H1 (cell line): ENCODE data around the gene WWP2. TPM values are rescaled to one million over a fixed set of nuclear protein-coding genes. Genes with fewer than 3 reads are reported as not detected.

Experiments used
- CTCF ChIA-PET: fragments of 300-600 bp; sonication (Branson Sonifier 250); formaldehyde crosslinking; loops from one replicate; lab custom pipeline; 2021; ENCODE audit not compliant: partially characterized antibody; lab: Charles Lee
- POLR2A ChIA-PET: fragments of 300-600 bp; sonication (Branson Sonifier 250); formaldehyde crosslinking; loops from one replicate; lab custom pipeline; 2021; ENCODE audit warnings: inconsistent platforms; ENCODE audit not compliant: partially characterized antibody; lab: Charles Lee
- DNase-seq, 2 experiments: peaks; one replicate each; pipeline versions ENCODE4 v3.0.0 to v3.0.0-alpha.2; 2010 to 2022; ENCODE audit warnings: low spot score in 2 of 2, low read depth in 1 of 2, mixed read lengths in 1 of 2
- FAIRE-seq: peaks from 2 replicates; lab custom pipeline; 2011; peaks lifted over from hg19 to GRCh38; lab: Jason Lieb, UNC
- H2AFZ ChIP-seq: 2 replicates; pipeline ENCODE4 v1.8.1; 2012; ENCODE audit warnings: low read length, inconsistent platforms
- H2AK5ac ChIP-seq: 2 replicates; pipeline ENCODE4 v1.6.1; 2013; ENCODE audit warnings: low read depth, low read length
- H2BK120ac ChIP-seq: replicated peaks from 2 replicates; pipeline ENCODE3; 2013; ENCODE audit warnings: low read depth, low read length, inconsistent platforms
- H2BK12ac ChIP-seq: 2 replicates; pipeline ENCODE4 v1.6.1; 2013; ENCODE audit warnings: low read depth, low read length
- H2BK15ac ChIP-seq: 2 replicates; pipeline ENCODE4 v1.6.1; 2013; ENCODE audit warnings: low read length
- H2BK20ac ChIP-seq: 2 replicates; pipeline ENCODE4 v1.6.1; 2013; ENCODE audit warnings: low read length
- H2BK5ac ChIP-seq: 2 replicates; pipeline ENCODE4 v1.6.1; 2013; ENCODE audit warnings: low read depth, low read length
- H3K14ac ChIP-seq: 2 replicates; pipeline ENCODE4 v1.6.1; 2013; ENCODE audit warnings: inconsistent platforms; ENCODE audit not compliant: insufficient read length
- H3K18ac ChIP-seq: 2 replicates; pipeline ENCODE4 v1.6.1; 2013; ENCODE audit warnings: low read length; ENCODE audit errors: extremely low read depth
- H3K23ac ChIP-seq: 2 replicates; pipeline ENCODE4 v1.6.1; 2013; ENCODE audit warnings: inconsistent platforms; ENCODE audit not compliant: insufficient read length
- H3K23me2 ChIP-seq: 2 replicates; pipeline ENCODE4 v1.6.1; 2013; ENCODE audit warnings: low read depth, low read length
- H3K27ac ChIP-seq: 2 replicates; pipeline ENCODE4 v1.6.1; 2011; ENCODE audit warnings: low read depth, low read length, inconsistent platforms
- H3K27me3 ChIP-seq, 4 experiments: replicated peaks in 1 of 4; 1 replicate in 1 of 4; 2 replicates in 3 of 4; pipeline versions ENCODE4 v1.6.1 to v1.8.1; 2011 to 2013; ENCODE audit warnings: low read length in 3 of 4, mild to moderate bottlenecking in 3 of 4, inconsistent platforms in 2 of 4, mixed read lengths in 2 of 4, moderate library complexity in 1 of 4; ENCODE audit not compliant: control insufficient read depth in 3 of 4, insufficient read depth in 3 of 4; ENCODE audit errors: extremely low read depth in 1 of 4
- H3K36me3 ChIP-seq, 4 experiments: 2 replicates each; pipeline versions ENCODE4 v1.6.1 to v1.8.1; 2011 to 2013; ENCODE audit warnings: mild to moderate bottlenecking in 4 of 4, low read length in 3 of 4, moderate library complexity in 2 of 4, control low read depth in 1 of 4, inconsistent platforms in 1 of 4; ENCODE audit not compliant: insufficient read depth in 4 of 4, control insufficient read depth in 2 of 4
- H3K4ac ChIP-seq: replicated peaks from 2 replicates; pipeline ENCODE3; 2013; ENCODE audit warnings: low read length, low read depth, mixed read lengths, inconsistent platforms; ENCODE audit not compliant: insufficient read length
- H3K4me1 ChIP-seq, 4 experiments: replicated peaks in 1 of 4; 1 replicate in 1 of 4; 2 replicates in 3 of 4; pipeline versions ENCODE4 v1.6.1 to v1.8.1; 2011 to 2013; ENCODE audit warnings: low read length in 3 of 4, inconsistent platforms in 2 of 4, mixed read lengths in 1 of 4; ENCODE audit not compliant: insufficient read depth in 4 of 4, control insufficient read depth in 3 of 4
- H3K4me2 ChIP-seq, 2 experiments: 2 replicates each; pipeline versions ENCODE4 v1.6.1 to v1.8.1; 2011 to 2013; ENCODE audit warnings: low read depth in 2 of 2, low read length in 2 of 2, control low read depth in 1 of 2, inconsistent platforms in 1 of 2, mild to moderate bottlenecking in 1 of 2; ENCODE audit not compliant: insufficient read depth in 1 of 2
- H3K4me3 ChIP-seq, 4 experiments: fragments of 200-600, 300-600 bp in 1 of 4; sonication (generic), shearing (Covaris generic), sonication (Bioruptor Twin) in 1 of 4; 2 replicates each; pipeline versions ENCODE4 v1.5.1 to v1.8.1; 2011 to 2016; ENCODE audit warnings: low read length in 4 of 4, low read depth in 3 of 4, control low read depth in 2 of 4, inconsistent platforms in 2 of 4, mild to moderate bottlenecking in 2 of 4, mixed read lengths in 1 of 4, moderate library complexity in 1 of 4; ENCODE audit not compliant: insufficient read depth in 2 of 4; ENCODE audit errors: extremely low read depth in 1 of 4
- H3K56ac ChIP-seq: replicated peaks from 2 replicates; pipeline ENCODE3; 2013; ENCODE audit warnings: low read depth, mild to moderate bottlenecking, mixed read lengths, low read length, inconsistent platforms; ENCODE audit not compliant: insufficient read length
- H3K79me1 ChIP-seq: 2 replicates; pipeline ENCODE4 v1.6.1; 2013; ENCODE audit warnings: low read depth, low read length, control low read depth
- H3K79me2 ChIP-seq, 2 experiments: 2 replicates each; pipeline versions ENCODE4 v1.6.1 to v1.8.1; 2012 to 2013; ENCODE audit warnings: low read length in 2 of 2, mild to moderate bottlenecking in 2 of 2, inconsistent platforms in 1 of 2; ENCODE audit not compliant: insufficient read depth in 2 of 2, control insufficient read depth in 1 of 2
- H3K9ac ChIP-seq, 4 experiments: replicated peaks in 1 of 4; 1 replicate in 1 of 4; 2 replicates in 3 of 4; pipeline versions ENCODE4 v1.6.1 to v1.8.1; 2011 to 2013; ENCODE audit warnings: low read depth in 3 of 4, low read length in 3 of 4, control low read depth in 2 of 4, mild to moderate bottlenecking in 2 of 4, moderate library complexity in 2 of 4, inconsistent platforms in 1 of 4; ENCODE audit errors: extremely low read depth in 1 of 4
- H3K9me3 ChIP-seq, 2 experiments: 2 replicates each; pipeline versions ENCODE4 v1.6.1 to v1.8.1; 2012 to 2013; ENCODE audit warnings: mild to moderate bottlenecking in 2 of 2, moderate library complexity in 2 of 2, control low read depth in 1 of 2, inconsistent platforms in 1 of 2, low read depth in 1 of 2, low read length in 1 of 2, mixed read lengths in 1 of 2; ENCODE audit not compliant: insufficient read depth in 2 of 2
- H4K20me1 ChIP-seq, 2 experiments: replicated peaks in 1 of 2; 2 replicates each; pipeline versions ENCODE3 to v1.8.1; 2011 to 2013; ENCODE audit warnings: inconsistent platforms in 2 of 2, low read length in 2 of 2, mild to moderate bottlenecking in 1 of 2; ENCODE audit not compliant: insufficient read depth in 2 of 2, control insufficient read depth in 1 of 2
- H4K5ac ChIP-seq: 2 replicates; pipeline ENCODE4 v1.6.1; 2013; ENCODE audit warnings: low read length, low read depth, mixed read lengths, inconsistent platforms; ENCODE audit not compliant: insufficient read length
- H4K8ac ChIP-seq: 2 replicates; pipeline ENCODE4 v1.8.0; 2013; ENCODE audit warnings: mild to moderate bottlenecking, moderate library complexity, low read length, inconsistent platforms; ENCODE audit not compliant: insufficient read depth; ENCODE audit errors: extremely low read depth
- H4K91ac ChIP-seq: replicated peaks from 2 replicates; pipeline ENCODE3; 2013; ENCODE audit warnings: low read length, mixed read lengths, inconsistent platforms; ENCODE audit not compliant: insufficient read length
- ATF2 ChIP-seq: IDR thresholded peaks from 2 replicates; pipeline ENCODE4 v1.6.1; 2012; ENCODE audit warnings: low read length, inconsistent platforms
- JUND ChIP-seq: IDR thresholded peaks from 2 replicates; pipeline ENCODE4 v1.6.1; 2011; ENCODE audit warnings: mild to moderate bottlenecking, improper control_type of control experiment, low read length
- KDM4A ChIP-seq: IDR thresholded peaks from one replicate; pipeline ENCODE4 v1.7.1; 2012; ENCODE audit warnings: low read depth, mild to moderate bottlenecking, moderate library complexity, low read length, inconsistent platforms; ENCODE audit not compliant: severe bottlenecking
- RAD21 ChIP-seq, 2 experiments: IDR thresholded peaks in 1 of 2; conservative IDR thresholded peaks in 1 of 2; 2 replicates each; pipeline ENCODE4 v1.6.1; 2011; ENCODE audit warnings: low read depth in 2 of 2, low read length in 2 of 2, improper control_type of control experiment in 1 of 2, inconsistent platforms in 1 of 2, mild to moderate bottlenecking in 1 of 2, moderate library complexity in 1 of 2
- SP1 ChIP-seq: IDR thresholded peaks from 2 replicates; pipeline ENCODE4 v1.6.1; 2011; ENCODE audit warnings: low read depth, low read length
- ZNF274 ChIP-seq: IDR thresholded peaks from 2 replicates; pipeline ENCODE4 v1.7.0; 2012; ENCODE audit warnings: low read length, borderline replicate concordance; ENCODE audit errors: extremely low read depth
- WGBS, 2 experiments: shearing (Covaris generic) in 1 of 2; methylation state at CpG; one replicate each; pipeline versions ENCODE4 v1.1.6 to v1.1.7; 2013 to 2015; ENCODE audit warnings: low lambda C conversion rate in 2 of 2, mixed read lengths in 2 of 2, inconsistent platforms in 1 of 2, low coverage in 1 of 2, missing lambda C conversion rate in 1 of 2; ENCODE audit not compliant: insufficient replicate concordance in 2 of 2, insufficient coverage in 1 of 2, insufficient read length in 1 of 2; ENCODE audit errors: extremely low coverage in 1 of 2, missing lambda C conversion rate in 1 of 2; 5-methylcytosine and 5-hydroxymethylcytosine counted together
- long read RNA-seq, 2 experiments: library from RNA in 1 of 2; library from capped mRNA in 1 of 2; stranded (forward); transcript quantifications; one replicate each; pipeline ENCODE4 v2.0.0, GENCODE V29; 2021; ENCODE audit warnings: inconsistent platforms in 1 of 2
- polyA minus RNA-seq, 3 experiments: library from RNA; depleted of rRNA, polyadenylated mRNA; stranded (reverse); fragments of >200 nt; gene quantifications; 1 replicate in 2 of 3; 2 replicates in 1 of 3; pipeline ENCODE4 v1.2.3, GENCODE V29; 2011
- polyA plus RNA-seq, 7 experiments: library from polyadenylated mRNA; depleted of rRNA in 3 of 7; stranded (reverse) in 5 of 7; unstranded in 2 of 7; fragments of >200 nt in 5 of 7; fragments of 200-250 nt in 2 of 7; gene quantifications; 1 replicate in 5 of 7; 2 replicates in 1 of 7; 4 replicates in 1 of 7; pipeline versions ENCODE4 v1.2.1 to v1.2.3, GENCODE V29; 2011 to 2013; ENCODE audit warnings: missing spikeins in 2 of 7, mixed read lengths in 2 of 7
- total RNA-seq: library from RNA; stranded (reverse); fragmentation: NEBNext Ultra II Directional; extraction: Animal tissue kit (Norgen Biotek cat#: 25700); gene quantifications from 2 replicates; pipeline ENCODE4 v1.2.1, GENCODE V29; 2021

WWP2 gene
- total RNA-seq (42.2 and 44.3 TPM in 2 replicates), polyA plus RNA-seq (2011; rRNA removed) (14.1 and 37.6 TPM in 2 replicates), polyA minus RNA-seq (2011; rRNA and poly(A)+ RNA removed) (18.5 and 23.8 TPM in 2 replicates)
- 11.2 TPM for polyA plus RNA-seq (2011; cell fraction: cytosol; rRNA removed)
- 36.5 TPM for polyA plus RNA-seq (2011; cell fraction: nucleus; rRNA removed)
- 26.9 to 31.9 TPM (median 29.8 TPM) in 4 replicates for polyA plus RNA-seq (2012, experiment 1 of 2)
- polyA plus RNA-seq (2012, experiment 2 of 2), result 20.9 TPM
- polyA plus RNA-seq (2013, experiment 1 of 2), result 21.8 TPM
- polyA plus RNA-seq (2013, experiment 2 of 2), result 19.7 TPM
- polyA minus RNA-seq (2011; cell fraction: cytosol; rRNA and poly(A)+ RNA removed), result 16.5 TPM
- 22.4 TPM for polyA minus RNA-seq (2011; cell fraction: nucleus; rRNA and poly(A)+ RNA removed)
- long read RNA-seq, experiment 1, partial matches to known transcripts, result 4 of 10 reads
- long read RNA-seq, experiment 1, other reads (novel, unspliced or antisense), result 6 of 10 reads
- long read RNA-seq, experiment 2, partial matches to known transcripts, result 2 of 3 reads
- long read RNA-seq, experiment 2, other reads (novel, unspliced or antisense), result 1 of 3 reads

GRCh38 chr16:69761983-69762813, at the start of gene WWP2:
Gene WWP2 (plus strand): TSS chr16:69762332. CDS start chr16:69787011, 24,679 bp downstream.
- no peaks in the 10 kb centered on the region for H4K20me1 ChIP-seq
- peak within 1 kb of the TSS; percentile 72 for H3K56ac ChIP-seq
- no peak within 1 kb of the TSS for H3K14ac ChIP-seq
- no peaks in the 10 kb centered on the region for H3K36me3 ChIP-seq
- peak within 1 kb of the TSS; percentile 78 to 89 for H3K4me2 ChIP-seq
- H2AFZ ChIP-seq, result peak within 1 kb of the TSS; percentile 83
- peak; percentile 54 to 79 for DNase-seq
- CTCF ChIA-PET, result interaction anchor here (1.0 to 1.4 kb wide), 6 partner anchors 15 to 168 kb away, joined by 3 to 4 read pairs (median 4); no protein-coding TSS in a partner anchor
- no peak within 1 kb of the TSS for H2BK120ac ChIP-seq
- H3K4ac ChIP-seq, result peak within 1 kb of the TSS; percentile 47
- no peak within 1 kb of the TSS for H2BK20ac ChIP-seq
- H3K27ac ChIP-seq, result peak within 1 kb of the TSS; percentile 66; the same call in 1 of the 2 replicates
- POLR2A ChIA-PET, result interaction anchor here (0.7 to 2.5 kb wide), 11 partner anchors 8 to 40 kb away, joined by 3 to 17 read pairs (median 3); partner anchors contain the start of genes NOB1 and NQO1
- peak within 1 kb of the TSS; percentile 87 for H3K18ac ChIP-seq
- peaks cover 5% of the 10 kb centered on the region; the same call in 1 of the 2 replicates for H3K23me2 ChIP-seq
- no peak within 1 kb of the TSS for H2BK12ac ChIP-seq
- H3K23ac ChIP-seq, result no peak within 1 kb of the TSS
- H4K91ac ChIP-seq, result peak within 1 kb of the TSS; percentile 90
- H3K9ac ChIP-seq, result peak within 1 kb of the TSS; percentile 67 to 85 (median 82)
- 5% methylated on average over 21 of the region's 68 CpGs; no CpG with 5 or more reads in 1 of the 2 experiments for WGBS, 2 experiments
- peak within 1 kb of the TSS; percentile 93 for H4K8ac ChIP-seq
- peak within 1 kb of the TSS; percentile 96 for H4K5ac ChIP-seq
- H2BK15ac ChIP-seq, result no peak within 1 kb of the TSS
- peak within 1 kb of the TSS; percentile 81 for H2BK5ac ChIP-seq
- H3K9me3 ChIP-seq, result peaks cover 0 to 2% of the 10 kb centered on the region in 2 experiments; a peak in 1 of 4 replicates
- peaks cover 0 to 2% (median 0%) of the 10 kb centered on the region in 4 experiments; a peak in 3 of 7 replicates for H3K4me1 ChIP-seq
- no peak within 1 kb of the TSS for H2AK5ac ChIP-seq
- H3K79me2 ChIP-seq, result peaks cover 9 to 44% of the 10 kb centered on the region in 2 experiments
- H3K27me3 ChIP-seq, result no peaks in the 10 kb centered on the region
- H3K4me3 ChIP-seq, result peak within 1 kb of the TSS; percentile 84 to 100 (median 96)
- FAIRE-seq, result no peak
- peaks cover 7% of the 10 kb centered on the region for H3K79me1 ChIP-seq
- TF ChIP-seq RAD21 (IDR thresholded peaks at IDR 0.05 in 1 of 2, conservative IDR thresholded peaks at IDR 0.05 in 1 of 2; ENCODE audit: low read depth in 2 of 2, low read length in 2 of 2) (0 out of 4 replicates have a peak, but pooled peaks of 1 of the 2 experiments have one; percentile 8), SP1 (no peak), ZNF274 (no peak), KDM4A (peak; percentile 27), ATF2 (no peak), JUND (no peak)
